ENCODE data around the gene B9D1.

B9D1 gene

GRCh38 chr17:19375732-19376131 lies 13.2 kb upstream of the B9D1 start:
- DNase-seq: no peak

GRCh38 chr17:19374136-19374535 lies 11.6 kb upstream of the B9D1 start:
- no peak for DNase-seq

- no peak for DNase-seq
Measured at GRCh38 chr17:19372866-19373504, 10.5 kb upstream of the B9D1 start.

GRCh38 chr17:19372439-19372838 lies 9.9 kb upstream of the B9D1 start:
- DNase-seq: no peak

GRCh38 chr17:19372011-19372370 lies 9.5 kb upstream of the B9D1 start:
- no peak for DNase-seq

GRCh38 chr17:19371259-19372010 lies 8.9 kb upstream of the B9D1 start:
- no peak for DNase-seq

- no peak for DNase-seq
Measured at GRCh38 chr17:19370493-19370960, 8.0 kb upstream of the B9D1 start.

GRCh38 chr17:19369846-19370492 lies 7.4 kb upstream of the B9D1 start:
- no peak for DNase-seq

- no peak for DNase-seq
Measured at GRCh38 chr17:19369107-19369778, 6.7 kb upstream of the B9D1 start.

- DNase-seq: no peak
Measured at GRCh38 chr17:19368229-19368628, 5.7 kb upstream of the B9D1 start.

- no peak for DNase-seq
Measured at GRCh38 chr17:19366637-19366972, 4.1 kb upstream of the B9D1 start.

GRCh38 chr17:19365833-19366636 lies 3.5 kb upstream of the B9D1 start:
- no peak for DNase-seq

GRCh38 chr17:19365499-19365817 lies 2.9 kb upstream of the B9D1 start:
- DNase-seq: no peak

GRCh38 chr17:19364699-19365498 lies 2.4 kb upstream of the B9D1 start:
- DNase-seq: no peak

GRCh38 chr17:19363460-19364035 lies 1.0 kb upstream of the B9D1 start:
- DNase-seq: no peak

GRCh38 chr17:19363114-19363438 lies 553 bp upstream of the B9D1 start:
- no peak for DNase-seq

GRCh38 chr17:19361944-19362276 lies 613 bp downstream of the B9D1 start:
- no peak for DNase-seq

- no peak for DNase-seq
Measured at GRCh38 chr17:19361326-19361725, 1.2 kb downstream of the B9D1 start.

- DNase-seq: no peak
Measured at GRCh38 chr17:19360772-19361171, 1.8 kb downstream of the B9D1 start.

GRCh38 chr17:19359856-19360255 lies 2.7 kb downstream of the B9D1 start:
- no peak for DNase-seq

GRCh38 chr17:19359151-19359550 lies 3.4 kb downstream of the B9D1 start:
- no peak for DNase-seq

GRCh38 chr17:19357761-19358160 lies 4.8 kb downstream of the B9D1 start:
- no peak for DNase-seq

All from NCI-H2227 treated with DMSO at 0.1 percent for 48 hours (cell line).